ENCODE data around the gene MEGF6. TPM values are rescaled to one million over a fixed set of nuclear protein-coding genes. Genes with fewer than 3 reads are reported as not detected.

Gene MEGF6
- total and polyA plus RNA-seq, 2 experiments from 2014 or later, result 11.6 to 21.9 TPM

GRCh38 chr1:3450983-3451382 lies 160.3 kb downstream of the MEGF6 start:
- Histone ChIP-seq H3K79me2 (peaks cover 10% of the 10 kb centered on the region), H3K27ac (no peak overlapping the region), H3K4me1 (ENCODE audit: insufficient read depth) (peaks cover 9% of the 10 kb centered on the region), H3K36me3 (replicated peaks; ENCODE audit: insufficient read depth, low read depth) (no peaks in the 10 kb centered on the region), H3K4me2 (no peak overlapping the region), H3K27me3 (no peaks in the 10 kb centered on the region), H3K4me3 (no peak overlapping the region), H4K20me1 (ENCODE audit: insufficient read depth, poor library complexity, severe bottlenecking) (no peaks in the 10 kb centered on the region), H3K9me2 (replicated peaks; ENCODE audit: insufficient read depth) (no peaks in the 10 kb centered on the region), H2AFZ (no peak overlapping the region), H3K9me3 (ENCODE audit: low read depth) (no peaks in the 10 kb centered on the region)
- 88% methylated on average over 12 of the region's 12 CpGs for WGBS (ENCODE audit: low lambda C conversion rate, missing lambda C conversion rate)
- no peak for DNase-seq (ENCODE audit: low spot score)
- TF ChIP-seq EZH2phosphoT487 (IDR thresholded peaks at IDR 0.05; ENCODE audit: low read depth, severe bottlenecking, unreplicated experiment) (no peak), EZH2 (IDR thresholded peaks at IDR 0.05; ENCODE audit: borderline replicate concordance) (no peak), CTCF (IDR thresholded peaks at IDR 0.05; ENCODE audit: poor library complexity) (no peak)

- H3K27ac ChIP-seq, result no peak overlapping the region
- no peaks in the 10 kb centered on the region for H4K20me1 ChIP-seq (ENCODE audit: insufficient read depth, poor library complexity, severe bottlenecking)
- H3K4me2 ChIP-seq, result no peak overlapping the region
- TF ChIP-seq EZH2phosphoT487 (IDR thresholded peaks at IDR 0.05; ENCODE audit: low read depth, severe bottlenecking, unreplicated experiment) (no peak), CTCF (IDR thresholded peaks at IDR 0.05; ENCODE audit: poor library complexity) (no peak), EZH2 (IDR thresholded peaks at IDR 0.05; ENCODE audit: borderline replicate concordance) (no peak)
- 73% methylated on average over 9 of the region's 9 CpGs for WGBS (ENCODE audit: low lambda C conversion rate, missing lambda C conversion rate)
- H2AFZ ChIP-seq, result no peak overlapping the region
- no peaks in the 10 kb centered on the region for H3K36me3 ChIP-seq (replicated peaks; ENCODE audit: insufficient read depth, low read depth)
- peaks cover 3% of the 10 kb centered on the region for H3K79me2 ChIP-seq
- no peaks in the 10 kb centered on the region for H3K9me3 ChIP-seq (ENCODE audit: low read depth)
- no peaks in the 10 kb centered on the region for H3K27me3 ChIP-seq
- no peak for DNase-seq (ENCODE audit: low spot score)
- peaks cover 9% of the 10 kb centered on the region for H3K4me1 ChIP-seq (ENCODE audit: insufficient read depth)
- H3K4me3 ChIP-seq, result no peak overlapping the region
- H3K9me2 ChIP-seq (replicated peaks; ENCODE audit: insufficient read depth), result no peaks in the 10 kb centered on the region
Observed at GRCh38 chr1:3450202-3450863, 161.0 kb downstream of the MEGF6 start.

GRCh38 chr1:3444736-3445135 lies 166.6 kb downstream of the MEGF6 start:
- Histone ChIP-seq H3K27me3 (no peaks in the 10 kb centered on the region), H3K9me3 (ENCODE audit: low read depth) (no peaks in the 10 kb centered on the region), H3K27ac (no peak overlapping the region), H3K79me2 (no peaks in the 10 kb centered on the region), H2AFZ (no peak overlapping the region), H4K20me1 (ENCODE audit: insufficient read depth, poor library complexity, severe bottlenecking) (no peaks in the 10 kb centered on the region), H3K9me2 (replicated peaks; ENCODE audit: insufficient read depth) (no peaks in the 10 kb centered on the region), H3K4me2 (no peak overlapping the region), H3K36me3 (replicated peaks; ENCODE audit: insufficient read depth, low read depth) (no peaks in the 10 kb centered on the region), H3K4me1 (ENCODE audit: insufficient read depth) (no peaks in the 10 kb centered on the region), H3K4me3 (no peak overlapping the region)
- DNase-seq (ENCODE audit: low spot score), result no peak
- TF ChIP-seq CTCF (IDR thresholded peaks at IDR 0.05; ENCODE audit: poor library complexity), result no peak
- no peak for TF ChIP-seq EZH2 (IDR thresholded peaks at IDR 0.05; ENCODE audit: borderline replicate concordance)
- TF ChIP-seq EZH2phosphoT487 (IDR thresholded peaks at IDR 0.05; ENCODE audit: low read depth, severe bottlenecking, unreplicated experiment), result no peak
- WGBS (ENCODE audit: low lambda C conversion rate, missing lambda C conversion rate), result 82% methylated on average over 10 of the region's 10 CpGs

Data from hepatocyte (in vitro differentiated cells).